Liver (tissue), 3 donors: Measurements from ENCODE around the gene P2RY8.

ENCODE experiments used
- JUND ChIP-seq, 2 donors: IDR thresholded peaks; 2 replicates each; pipeline ENCODE4 v1.6.1; 2016; ENCODE audit warnings: antibody characterized with exemption in 2 of 2
- RAD21 ChIP-seq, 2 donors: IDR thresholded peaks; 2 replicates each; pipeline ENCODE4 v1.6.1; 2016; ENCODE audit warnings: antibody characterized with exemption in 2 of 2, mild to moderate bottlenecking in 2 of 2
- RXRA ChIP-seq, 2 donors: IDR thresholded peaks; 2 replicates each; pipeline ENCODE4 v1.6.1; 2017 to 2018; ENCODE audit warnings: antibody characterized with exemption in 2 of 2, mild to moderate bottlenecking in 1 of 2
- SP1 ChIP-seq: IDR thresholded peaks from 2 replicates; pipeline ENCODE4 v1.6.1; 2018; ENCODE audit warnings: antibody characterized with exemption, mild to moderate bottlenecking
- YY1 ChIP-seq: IDR thresholded peaks from 2 replicates; pipeline ENCODE4 v1.6.1; 2016; ENCODE audit warnings: antibody characterized with exemption, mild to moderate bottlenecking
- TF ChIP-seq, protein P1 (sequence below): IDR thresholded peaks from 2 replicates; pipeline ENCODE4 v1.6.1; 2016; ENCODE audit warnings: antibody characterized with exemption
- TF ChIP-seq, protein P2 (sequence below): fragments of 150-350 bp; IDR thresholded peaks from 2 replicates; pipeline ENCODE4 v1.5.1; 2017; ENCODE audit warnings: improper control_type of control experiment, low read depth, low read length; ENCODE audit not compliant: missing input control
- TF ChIP-seq, protein P3 (sequence below): IDR thresholded peaks from 2 replicates; pipeline ENCODE4 v1.6.1; 2016; ENCODE audit warnings: antibody characterized with exemption, mild to moderate bottlenecking
- donor health status: healthy.
- donor health status: healthy.

DNA sequence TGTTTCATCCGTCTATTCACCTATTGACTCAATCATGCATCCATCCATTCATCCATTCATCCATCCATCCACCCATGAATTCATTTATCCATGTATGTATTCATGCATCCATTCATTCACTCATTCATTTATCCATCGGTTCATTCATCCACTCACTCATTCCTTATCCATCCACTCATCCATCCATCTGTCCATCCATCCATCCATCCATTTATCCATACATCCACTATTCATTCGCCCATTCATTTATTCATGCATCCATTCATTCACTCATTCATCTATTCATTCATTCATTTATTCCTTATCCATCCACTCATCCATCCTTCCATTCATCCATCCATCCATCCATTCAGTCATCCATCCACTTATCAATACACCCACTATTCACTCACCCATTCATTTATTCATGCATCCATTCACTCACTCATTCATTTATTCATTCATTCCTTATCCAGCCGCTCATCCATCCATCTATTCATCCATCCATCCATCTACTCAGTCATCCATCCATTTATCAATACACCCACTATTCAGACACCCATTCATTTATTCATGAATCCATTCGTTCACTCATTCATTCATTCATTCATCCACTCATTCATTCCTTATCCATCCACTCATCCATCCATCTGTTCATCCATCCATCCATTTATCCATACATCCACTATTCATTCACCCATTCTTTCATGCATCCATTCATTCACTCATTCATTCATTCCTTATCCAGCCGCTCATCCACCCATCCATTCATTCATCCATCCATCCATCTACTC is 11.2 kb downstream of the P2RY8 start:
- TF ChIP-seq, protein P1, sequence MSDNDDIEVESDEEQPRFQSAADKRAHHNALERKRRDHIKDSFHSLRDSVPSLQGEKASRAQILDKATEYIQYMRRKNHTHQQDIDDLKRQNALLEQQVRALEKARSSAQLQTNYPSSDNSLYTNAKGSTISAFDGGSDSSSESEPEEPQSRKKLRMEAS: no peak
- TF ChIP-seq, protein P2, sequence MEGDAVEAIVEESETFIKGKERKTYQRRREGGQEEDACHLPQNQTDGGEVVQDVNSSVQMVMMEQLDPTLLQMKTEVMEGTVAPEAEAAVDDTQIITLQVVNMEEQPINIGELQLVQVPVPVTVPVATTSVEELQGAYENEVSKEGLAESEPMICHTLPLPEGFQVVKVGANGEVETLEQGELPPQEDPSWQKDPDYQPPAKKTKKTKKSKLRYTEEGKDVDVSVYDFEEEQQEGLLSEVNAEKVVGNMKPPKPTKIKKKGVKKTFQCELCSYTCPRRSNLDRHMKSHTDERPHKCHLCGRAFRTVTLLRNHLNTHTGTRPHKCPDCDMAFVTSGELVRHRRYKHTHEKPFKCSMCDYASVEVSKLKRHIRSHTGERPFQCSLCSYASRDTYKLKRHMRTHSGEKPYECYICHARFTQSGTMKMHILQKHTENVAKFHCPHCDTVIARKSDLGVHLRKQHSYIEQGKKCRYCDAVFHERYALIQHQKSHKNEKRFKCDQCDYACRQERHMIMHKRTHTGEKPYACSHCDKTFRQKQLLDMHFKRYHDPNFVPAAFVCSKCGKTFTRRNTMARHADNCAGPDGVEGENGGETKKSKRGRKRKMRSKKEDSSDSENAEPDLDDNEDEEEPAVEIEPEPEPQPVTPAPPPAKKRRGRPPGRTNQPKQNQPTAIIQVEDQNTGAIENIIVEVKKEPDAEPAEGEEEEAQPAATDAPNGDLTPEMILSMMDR: no peak
- TF ChIP-seq RAD21 (IDR thresholded peaks at IDR 0.05): no peak
- no peak for TF ChIP-seq JUND (IDR thresholded peaks at IDR 0.05)
- no peak for TF ChIP-seq RXRA (IDR thresholded peaks at IDR 0.05)
- no peak for TF ChIP-seq YY1
- TF ChIP-seq SP1: no peak
- TF ChIP-seq, protein P3, sequence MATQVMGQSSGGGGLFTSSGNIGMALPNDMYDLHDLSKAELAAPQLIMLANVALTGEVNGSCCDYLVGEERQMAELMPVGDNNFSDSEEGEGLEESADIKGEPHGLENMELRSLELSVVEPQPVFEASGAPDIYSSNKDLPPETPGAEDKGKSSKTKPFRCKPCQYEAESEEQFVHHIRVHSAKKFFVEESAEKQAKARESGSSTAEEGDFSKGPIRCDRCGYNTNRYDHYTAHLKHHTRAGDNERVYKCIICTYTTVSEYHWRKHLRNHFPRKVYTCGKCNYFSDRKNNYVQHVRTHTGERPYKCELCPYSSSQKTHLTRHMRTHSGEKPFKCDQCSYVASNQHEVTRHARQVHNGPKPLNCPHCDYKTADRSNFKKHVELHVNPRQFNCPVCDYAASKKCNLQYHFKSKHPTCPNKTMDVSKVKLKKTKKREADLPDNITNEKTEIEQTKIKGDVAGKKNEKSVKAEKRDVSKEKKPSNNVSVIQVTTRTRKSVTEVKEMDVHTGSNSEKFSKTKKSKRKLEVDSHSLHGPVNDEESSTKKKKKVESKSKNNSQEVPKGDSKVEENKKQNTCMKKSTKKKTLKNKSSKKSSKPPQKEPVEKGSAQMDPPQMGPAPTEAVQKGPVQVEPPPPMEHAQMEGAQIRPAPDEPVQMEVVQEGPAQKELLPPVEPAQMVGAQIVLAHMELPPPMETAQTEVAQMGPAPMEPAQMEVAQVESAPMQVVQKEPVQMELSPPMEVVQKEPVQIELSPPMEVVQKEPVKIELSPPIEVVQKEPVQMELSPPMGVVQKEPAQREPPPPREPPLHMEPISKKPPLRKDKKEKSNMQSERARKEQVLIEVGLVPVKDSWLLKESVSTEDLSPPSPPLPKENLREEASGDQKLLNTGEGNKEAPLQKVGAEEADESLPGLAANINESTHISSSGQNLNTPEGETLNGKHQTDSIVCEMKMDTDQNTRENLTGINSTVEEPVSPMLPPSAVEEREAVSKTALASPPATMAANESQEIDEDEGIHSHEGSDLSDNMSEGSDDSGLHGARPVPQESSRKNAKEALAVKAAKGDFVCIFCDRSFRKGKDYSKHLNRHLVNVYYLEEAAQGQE: no peak
